ENCODE results near the gene DDI1. TPM values are rescaled to one million over a fixed set of nuclear protein-coding genes. Genes with fewer than 3 reads are reported as not detected.

DDI1 gene
- not detected in 2 replicates for polyA plus RNA-seq (2011; rRNA removed)
- polyA minus RNA-seq (2011; rRNA and poly(A)+ RNA removed): 0.05 TPM in 1 of 2 replicates, not detected in the other

GRCh38 chr11:104036588-104036987 lies at the start of gene DDI1:
DDI1 (plus strand) TSS chr11:104036640; CDS start chr11:104036823, 183 bp downstream.
- no peak for TF ChIP-seq CTCF (IDR thresholded peaks at IDR 0.05; ENCODE audit: insufficient read depth, low read depth, low read length)
- Histone ChIP-seq H3K27me3 (ENCODE audit: control insufficient read depth, insufficient read depth, low read length) (no peaks in the 10 kb centered on the region), H3K4me3 (ENCODE audit: low read depth, low read length) (no peak within 1 kb of the TSS), H3K36me3 (ENCODE audit: control insufficient read depth, insufficient read depth, low read length) (no peaks in the 10 kb centered on the region)
- DNase-seq (ENCODE audit: low read depth): no peak
- ChIA-PET POLR2A (no interaction called here), CTCF (no interaction called here)

DNA sequence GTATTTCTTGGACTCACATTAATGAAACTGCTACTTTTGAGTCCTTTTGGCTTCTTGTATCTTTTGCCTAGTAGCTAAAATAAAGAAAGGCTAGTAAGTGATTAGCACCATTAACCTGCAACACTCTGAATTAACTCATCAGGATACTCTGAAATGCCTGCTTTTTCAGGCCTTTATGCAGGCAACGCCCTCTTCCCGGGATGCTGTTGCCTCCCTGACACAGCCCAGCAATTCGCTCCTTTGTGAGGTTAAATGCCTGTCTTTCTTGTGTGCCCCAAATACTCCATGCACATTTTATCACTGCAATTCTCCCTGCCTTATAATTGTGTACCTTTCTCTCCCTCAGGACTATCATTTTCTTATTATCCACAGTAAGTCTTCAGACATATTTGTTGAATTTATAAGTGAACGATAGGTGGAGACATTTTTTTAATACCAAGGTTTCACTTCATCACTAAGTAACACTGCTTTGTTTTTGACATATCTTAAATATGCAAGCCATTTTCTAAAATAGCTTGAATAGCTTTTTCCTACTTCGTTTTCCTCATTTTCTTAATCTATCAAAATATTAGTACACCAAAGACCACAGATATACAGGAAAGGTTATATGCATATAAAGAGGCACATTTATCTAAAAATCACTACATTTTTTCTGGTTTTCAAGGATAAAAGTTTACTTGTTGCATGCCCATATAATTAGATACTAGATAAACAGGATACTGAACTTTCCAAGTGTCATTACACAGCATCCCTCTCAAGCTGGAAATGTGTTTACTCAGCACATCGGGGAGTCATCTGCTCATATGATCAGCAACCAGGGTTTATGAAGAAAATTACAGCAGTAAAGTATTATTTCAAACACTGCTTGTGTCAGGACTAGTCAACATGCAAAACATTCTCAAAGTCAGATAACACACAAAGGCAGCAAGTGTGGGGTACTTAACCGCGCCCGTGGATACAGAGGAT lies 48.5 kb upstream of the DDI1 start:
- H3K27me3 ChIP-seq (ENCODE audit: control insufficient read depth, insufficient read depth, low read length): no peaks in the 10 kb centered on the region
- no peak for DNase-seq (ENCODE audit: low read depth)
- H3K4me3 ChIP-seq (ENCODE audit: low read depth, low read length): no peak overlapping the region
- ChIA-PET POLR2A (interaction anchor here (0.7 kb wide), 1 partner anchor 119 kb away, joined by 3 read pairs; no protein-coding TSS in a partner anchor), CTCF (interaction anchor here (0.8 to 2.1 kb wide), 4 partner anchors 9 to 305 kb away, joined by 3 to 8 read pairs (median 4); no protein-coding TSS in a partner anchor)
- no peaks in the 10 kb centered on the region for H3K36me3 ChIP-seq (ENCODE audit: control insufficient read depth, insufficient read depth, low read length)
- no peak for TF ChIP-seq CTCF (IDR thresholded peaks at IDR 0.05; ENCODE audit: insufficient read depth, low read depth, low read length)

DNA sequence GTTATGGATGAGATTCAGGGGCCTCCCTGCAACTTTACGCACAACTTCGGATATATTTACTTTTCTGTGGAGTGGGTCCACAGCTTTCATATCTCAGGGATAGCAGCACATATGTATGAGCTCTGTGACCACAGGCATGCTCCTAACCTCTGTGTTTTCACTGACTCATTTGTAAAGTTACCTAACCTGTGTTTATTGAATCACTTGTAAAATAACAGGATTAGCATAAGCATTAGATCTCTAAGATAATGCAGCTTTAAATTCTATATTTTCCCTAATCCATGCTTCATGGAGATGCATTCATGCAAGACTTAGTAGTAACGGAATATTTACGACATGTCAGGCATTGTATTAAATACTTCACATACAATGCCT lies 47.9 kb upstream of the DDI1 start:
- H3K4me3 ChIP-seq (ENCODE audit: low read depth, low read length): no peak overlapping the region
- CTCF ChIA-PET: interaction anchor here (0.8 to 2.1 kb wide), 2 partner anchors 107 to 306 kb away, joined by 3 to 8 read pairs; no protein-coding TSS in a partner anchor
- no peak for DNase-seq (ENCODE audit: low read depth)
- H3K36me3 ChIP-seq (ENCODE audit: control insufficient read depth, insufficient read depth, low read length): no peaks in the 10 kb centered on the region
- no peaks in the 10 kb centered on the region for H3K27me3 ChIP-seq (ENCODE audit: control insufficient read depth, insufficient read depth, low read length)
- POLR2A ChIA-PET: interaction anchor here (0.7 kb wide), 1 partner anchor 118 kb away, joined by 3 read pairs; no protein-coding TSS in a partner anchor
- TF ChIP-seq CTCF (IDR thresholded peaks at IDR 0.05; ENCODE audit: insufficient read depth, low read depth, low read length): no peak

GRCh38 chr11:103993507-103993906 lies 42.9 kb upstream of the DDI1 start:
- no peak for DNase-seq (ENCODE audit: low read depth)
- CTCF ChIA-PET: no interaction called here
- TF ChIP-seq CTCF (IDR thresholded peaks at IDR 0.05; ENCODE audit: insufficient read depth, low read depth, low read length): no peak

GRCh38 chr11:103994094-103994493 lies 42.3 kb upstream of the DDI1 start:
- no peaks in the 10 kb centered on the region for H3K27me3 ChIP-seq (ENCODE audit: control insufficient read depth, insufficient read depth, low read length)
- ChIA-PET POLR2A (no interaction called here), CTCF (no interaction called here)
- no peaks in the 10 kb centered on the region for H3K36me3 ChIP-seq (ENCODE audit: control insufficient read depth, insufficient read depth, low read length)
- TF ChIP-seq CTCF (IDR thresholded peaks at IDR 0.05; ENCODE audit: insufficient read depth, low read depth, low read length): no peak
- no peak for DNase-seq (ENCODE audit: low read depth)
- no peak overlapping the region for H3K4me3 ChIP-seq (ENCODE audit: low read depth, low read length)

More at GRCh38 chr11:103993507-103993906, 42.9 kb upstream of the DDI1 start:
- Histone ChIP-seq H3K4me3 (ENCODE audit: low read depth, low read length) (no peak overlapping the region), H3K27me3 (ENCODE audit: control insufficient read depth, insufficient read depth, low read length) (no peaks in the 10 kb centered on the region), H3K36me3 (ENCODE audit: control insufficient read depth, insufficient read depth, low read length) (no peaks in the 10 kb centered on the region)
- POLR2A ChIA-PET: no interaction called here

Measured in BJ (cell line).